GM12873 (cell line): ENCODE data around the gene ZNF488.

Experiments
- TF ChIP-seq, protein P1 (sequence below): IDR thresholded peaks from 2 replicates; pipeline ENCODE4 v1.5.1; 2012; ENCODE audit warnings: low read depth, mild to moderate bottlenecking, moderate library complexity, low read length, control low read depth; ENCODE audit not compliant: insufficient read depth; ENCODE audit errors: missing control alignments

ZNF488 gene

DNA sequence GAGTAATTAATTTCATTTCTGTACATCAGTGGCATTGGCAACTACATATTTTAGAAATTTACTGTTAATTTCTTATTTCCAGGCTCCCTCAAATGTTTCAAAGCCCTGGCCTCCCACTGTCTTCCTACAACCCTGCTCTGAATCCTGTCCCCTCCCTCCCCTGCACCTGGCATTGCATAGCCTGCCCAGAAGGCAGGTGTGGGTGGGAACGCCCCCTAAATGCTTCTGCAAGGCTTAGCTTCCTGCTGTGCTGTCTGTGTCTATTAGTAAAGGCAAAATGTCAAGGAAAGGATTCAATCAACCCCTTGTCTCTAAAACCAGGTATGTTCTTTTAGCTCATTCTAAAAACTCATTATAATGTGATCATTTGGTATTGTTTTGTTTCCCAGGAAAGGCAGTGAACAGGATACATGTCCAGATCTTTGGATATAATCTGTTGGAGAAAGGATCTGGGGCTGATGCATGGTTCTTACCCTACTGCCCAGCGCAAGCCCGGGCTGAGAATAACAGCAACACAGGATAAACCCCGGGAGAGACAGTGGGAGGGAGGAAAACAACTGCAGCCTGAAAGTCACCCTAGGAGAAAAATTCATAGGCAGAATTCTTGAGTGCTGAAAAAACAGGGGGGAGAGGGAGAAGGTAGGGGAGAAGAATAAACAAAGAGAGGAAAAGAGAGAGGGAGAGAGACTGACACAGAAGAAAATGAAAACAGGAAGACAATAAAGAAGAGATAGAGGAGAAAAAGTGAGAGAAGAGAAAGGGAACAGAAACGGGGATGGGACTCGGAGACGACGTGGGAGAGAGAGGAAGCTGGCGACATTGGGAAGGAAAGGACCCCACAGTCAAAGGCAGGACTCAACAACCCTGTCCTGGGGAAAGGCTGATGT is 589 bp downstream of the ZNF488 start:
- TF ChIP-seq, protein P1, sequence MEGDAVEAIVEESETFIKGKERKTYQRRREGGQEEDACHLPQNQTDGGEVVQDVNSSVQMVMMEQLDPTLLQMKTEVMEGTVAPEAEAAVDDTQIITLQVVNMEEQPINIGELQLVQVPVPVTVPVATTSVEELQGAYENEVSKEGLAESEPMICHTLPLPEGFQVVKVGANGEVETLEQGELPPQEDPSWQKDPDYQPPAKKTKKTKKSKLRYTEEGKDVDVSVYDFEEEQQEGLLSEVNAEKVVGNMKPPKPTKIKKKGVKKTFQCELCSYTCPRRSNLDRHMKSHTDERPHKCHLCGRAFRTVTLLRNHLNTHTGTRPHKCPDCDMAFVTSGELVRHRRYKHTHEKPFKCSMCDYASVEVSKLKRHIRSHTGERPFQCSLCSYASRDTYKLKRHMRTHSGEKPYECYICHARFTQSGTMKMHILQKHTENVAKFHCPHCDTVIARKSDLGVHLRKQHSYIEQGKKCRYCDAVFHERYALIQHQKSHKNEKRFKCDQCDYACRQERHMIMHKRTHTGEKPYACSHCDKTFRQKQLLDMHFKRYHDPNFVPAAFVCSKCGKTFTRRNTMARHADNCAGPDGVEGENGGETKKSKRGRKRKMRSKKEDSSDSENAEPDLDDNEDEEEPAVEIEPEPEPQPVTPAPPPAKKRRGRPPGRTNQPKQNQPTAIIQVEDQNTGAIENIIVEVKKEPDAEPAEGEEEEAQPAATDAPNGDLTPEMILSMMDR: no peak

DNA sequence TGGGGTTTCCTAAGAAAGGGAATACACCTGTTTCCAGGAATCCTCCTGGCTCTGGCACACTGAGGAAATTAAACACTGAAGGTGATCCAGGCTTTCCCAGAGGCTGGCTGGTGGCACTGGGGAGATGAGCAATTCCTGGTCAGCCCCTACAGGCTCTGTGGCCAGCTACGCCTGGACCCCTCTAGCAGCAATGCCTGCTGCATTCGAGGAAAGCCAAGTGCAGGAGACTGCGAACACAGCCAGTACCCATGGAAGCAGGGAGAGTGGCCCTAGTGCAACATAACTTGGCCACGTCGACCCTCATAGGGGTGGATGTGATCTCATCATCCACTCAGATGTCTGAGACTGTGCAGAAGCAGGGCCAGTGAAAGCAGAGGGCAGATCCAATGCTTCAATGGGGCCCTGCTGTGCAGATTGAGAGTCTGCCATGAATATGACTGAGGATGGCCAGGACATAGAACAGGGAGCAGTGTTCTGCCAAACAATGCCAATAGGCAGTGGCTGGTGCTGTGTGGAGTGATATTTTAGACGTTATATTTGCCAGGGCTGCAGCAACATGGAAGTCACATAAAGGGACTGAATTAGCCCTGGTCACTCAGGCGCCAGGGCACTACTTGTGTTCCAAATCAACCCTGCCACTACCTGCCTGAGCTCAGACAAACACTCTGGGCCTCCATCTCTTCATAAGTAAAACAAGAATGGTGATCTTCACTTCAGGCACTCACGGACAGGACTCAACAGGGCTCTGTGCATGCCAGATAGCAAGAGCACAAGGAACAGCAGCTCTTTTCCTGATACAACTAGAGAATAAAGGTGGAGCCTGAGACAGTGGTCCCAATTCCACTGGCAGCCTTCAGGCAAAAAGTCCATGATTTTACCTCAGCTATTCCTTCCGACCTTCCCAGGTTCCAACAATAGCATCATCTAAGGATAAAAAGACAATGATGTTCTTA is 2.4 kb downstream of the ZNF488 start:
- TF ChIP-seq, protein P1: no peak

DNA sequence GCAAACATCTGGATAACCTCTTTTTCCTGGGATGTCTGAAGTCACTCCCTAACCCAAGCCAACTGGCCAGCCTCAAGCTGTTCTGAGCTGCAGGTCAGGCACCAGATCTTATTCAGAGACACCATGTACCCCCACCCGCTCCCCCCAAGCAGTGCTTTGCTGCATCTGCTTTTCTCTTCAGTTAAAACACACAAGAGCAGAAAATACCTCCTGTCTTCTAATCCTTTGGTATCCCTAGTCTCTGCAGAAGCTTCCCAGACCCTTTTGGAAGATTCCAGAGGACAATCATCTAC is 3.0 kb downstream of the ZNF488 start:
- TF ChIP-seq, protein P1: no peak

DNA sequence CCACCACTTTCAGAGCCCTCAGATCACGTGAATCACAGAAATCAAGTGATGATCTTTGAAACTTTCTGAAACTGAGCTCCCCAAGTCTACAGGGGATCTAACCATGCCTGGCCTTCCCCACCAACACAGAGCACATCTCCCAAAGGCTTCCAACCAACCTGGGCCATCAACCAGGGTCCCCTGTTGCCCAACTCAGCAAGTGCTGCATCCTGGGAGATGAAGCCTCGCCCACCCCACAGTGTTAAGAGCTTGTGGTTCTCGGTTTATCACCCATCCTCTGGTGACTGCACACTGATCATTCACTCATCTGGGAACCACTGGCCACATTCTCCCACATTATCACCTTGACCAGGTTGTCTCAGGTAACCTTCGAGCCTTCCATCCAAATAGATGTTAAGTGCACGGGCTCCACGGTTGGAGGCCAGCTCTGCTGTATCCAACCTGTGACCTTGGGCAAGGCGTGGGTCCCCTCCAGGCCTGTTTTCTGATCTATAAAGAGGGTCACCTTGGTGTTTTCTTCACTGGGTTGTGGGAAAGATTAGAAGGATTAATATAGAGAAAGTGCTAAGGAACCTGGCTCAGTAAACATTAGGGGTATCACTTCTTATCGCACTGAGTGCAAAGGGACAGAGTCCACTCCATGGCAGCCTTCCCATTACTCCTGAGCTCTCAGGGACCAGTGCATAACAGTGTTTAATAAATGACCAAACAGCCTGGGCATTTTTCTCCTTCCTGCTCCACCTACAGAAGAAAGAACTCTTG is 3.6 kb downstream of the ZNF488 start:
- TF ChIP-seq, protein P1: no peak

DNA sequence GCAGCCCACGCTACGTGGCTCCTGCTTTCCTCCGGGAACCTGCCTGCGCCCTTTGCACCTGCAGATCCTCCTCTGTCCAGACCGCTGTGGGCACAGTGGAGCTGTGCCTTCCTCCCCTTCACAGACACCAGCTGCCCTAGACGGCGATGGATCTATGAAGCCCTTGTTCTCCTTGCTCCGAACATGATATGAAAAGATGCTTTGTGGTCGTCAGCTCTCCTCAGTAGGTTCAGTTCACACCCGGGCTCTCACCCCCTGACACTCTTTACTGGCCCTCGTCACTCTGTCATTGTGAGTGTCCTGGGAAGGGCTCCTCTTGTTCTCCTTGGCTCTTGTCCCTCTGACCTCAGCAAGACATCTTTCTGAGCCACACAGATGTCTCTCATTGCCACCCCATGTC is 4.2 kb downstream of the ZNF488 start:
- TF ChIP-seq, protein P1: no peak

DNA sequence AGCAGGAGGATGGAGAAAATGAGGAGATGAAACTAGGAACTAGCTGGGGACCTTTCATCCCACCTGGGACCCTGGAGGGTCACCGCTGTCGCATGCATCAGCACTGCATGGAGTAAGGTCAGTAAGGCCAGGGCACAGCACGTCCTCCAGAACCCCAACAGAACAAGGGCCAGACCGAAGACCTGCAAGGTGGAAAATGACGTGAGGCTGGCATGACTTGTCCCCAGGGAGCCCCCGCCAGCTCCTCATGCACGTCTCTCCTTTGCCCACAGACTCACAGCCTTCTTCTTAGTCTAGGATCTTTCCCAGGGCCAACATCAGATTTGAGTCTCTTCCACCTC is 4.7 kb downstream of the ZNF488 start:
- TF ChIP-seq, protein P1: no peak
